Inflammatory macrophage (primary cell): ENCODE measurements around the gene HCFC1R1.

Experiments used
- DNase-seq, 2 donors: peaks; one replicate each; pipeline ENCODE4 v3.0.0-alpha.2; 2020 to 2022

The HCFC1R1 gene

GRCh38 chr16:2999929-3000328 lies 23.8 kb downstream of the HCFC1R1 start:
- DNase-seq: no peak

GRCh38 chr16:2996298-2996697 lies 27.4 kb downstream of the HCFC1R1 start:
- DNase-seq: no peak

GRCh38 chr16:2992383-2993081 lies 31.2 kb downstream of the HCFC1R1 start:
- no peak for DNase-seq

DNA sequence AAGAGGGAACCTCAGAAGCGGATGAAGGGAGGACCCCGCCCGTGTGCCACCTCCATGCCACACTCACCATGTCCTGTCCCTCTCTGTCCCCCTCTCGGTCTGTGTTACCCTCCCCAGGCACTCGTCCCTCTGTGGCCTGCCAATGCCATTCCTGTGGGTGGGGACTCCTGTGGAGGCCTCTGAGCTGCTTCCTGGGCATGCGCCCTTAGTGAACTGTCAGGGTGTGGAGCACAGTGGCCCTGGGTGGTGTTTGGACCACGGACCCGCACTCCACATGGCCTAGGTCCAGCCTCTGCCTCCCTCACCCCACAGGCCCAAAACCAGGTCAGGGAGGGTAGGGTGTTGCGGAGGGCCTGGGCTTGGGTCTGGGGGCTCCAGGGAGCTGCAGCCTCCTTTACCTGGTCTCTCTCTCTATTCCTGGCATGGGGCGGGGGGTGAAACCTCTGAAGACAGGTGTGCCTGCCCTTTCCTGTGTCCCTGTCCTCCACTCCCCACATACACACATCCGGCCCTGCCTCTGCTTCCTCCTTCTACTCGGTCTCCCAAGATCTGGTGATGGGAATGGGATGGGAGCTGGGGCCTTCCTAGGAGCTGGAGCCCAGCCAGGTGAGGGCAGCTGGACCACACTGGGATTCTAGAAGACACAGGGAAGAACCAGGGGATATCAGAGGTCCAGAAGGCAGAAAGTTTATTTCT lies 32.0 kb downstream of the HCFC1R1 start:
- DNase-seq: no peak

- DNase-seq: no peak
Observed at GRCh38 chr16:2990891-2991290, 32.9 kb downstream of the HCFC1R1 start.

GRCh38 chr16:2988590-2989099 lies 35.1 kb downstream of the HCFC1R1 start:
- DNase-seq: no peak

GRCh38 chr16:2987833-2988232 lies 35.9 kb downstream of the HCFC1R1 start:
- no peak for DNase-seq

- DNase-seq: no peak
Observed at GRCh38 chr16:2987286-2987685, 36.5 kb downstream of the HCFC1R1 start.

- DNase-seq: no peak
Observed at GRCh38 chr16:2986623-2987188, 37.0 kb downstream of the HCFC1R1 start.

DNA sequence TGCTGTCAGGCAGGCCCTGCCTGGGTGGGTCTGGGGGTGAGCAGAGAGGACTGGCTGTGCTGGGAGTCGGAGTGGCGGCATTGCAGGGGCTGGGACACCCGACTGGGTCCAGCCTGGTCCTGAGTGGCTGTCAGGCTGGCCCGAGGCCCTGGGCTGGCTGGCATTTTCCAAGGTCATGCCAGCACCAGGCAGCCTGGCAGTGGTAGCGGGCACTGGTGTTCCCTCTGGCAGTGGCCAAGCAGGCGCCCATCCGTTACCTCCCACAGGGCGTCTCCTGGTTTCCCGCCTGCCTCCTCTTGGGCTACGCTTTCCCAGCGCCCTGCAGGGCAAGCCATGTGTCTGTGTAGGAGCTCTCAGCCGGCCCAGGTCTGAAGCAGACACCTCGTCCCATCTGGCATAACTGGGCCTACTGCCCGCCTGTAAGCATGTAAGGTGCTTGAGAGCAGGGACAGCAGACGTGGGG lies 37.8 kb downstream of the HCFC1R1 start:
- no peak for DNase-seq

GRCh38 chr16:2985462-2985861 lies 38.3 kb downstream of the HCFC1R1 start:
- DNase-seq: no peak

- peak; percentile 74 to 78 for DNase-seq
Observed at GRCh38 chr16:2983706-2984136, 40.0 kb downstream of the HCFC1R1 start.

- DNase-seq: no peak
Observed at GRCh38 chr16:2982402-2982801, 41.3 kb downstream of the HCFC1R1 start.

DNA sequence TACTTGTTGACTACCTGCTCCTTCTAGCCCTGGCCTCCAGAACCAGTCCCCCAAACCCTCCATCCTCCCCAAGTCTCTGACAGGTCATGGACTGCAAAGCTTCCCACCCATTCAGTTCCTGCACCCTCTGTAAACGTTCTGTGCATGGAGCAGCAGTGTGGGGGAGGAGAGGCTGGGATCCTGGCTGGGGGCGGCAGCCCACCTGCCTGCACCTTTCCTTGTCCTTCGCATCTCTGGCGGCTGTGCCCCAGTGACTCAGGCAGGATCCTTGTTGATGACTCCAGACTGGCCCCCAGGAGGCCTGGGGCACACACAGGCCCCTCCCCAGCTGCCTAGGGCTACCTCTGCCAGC lies 41.9 kb downstream of the HCFC1R1 start:
- DNase-seq: no peak

DNA sequence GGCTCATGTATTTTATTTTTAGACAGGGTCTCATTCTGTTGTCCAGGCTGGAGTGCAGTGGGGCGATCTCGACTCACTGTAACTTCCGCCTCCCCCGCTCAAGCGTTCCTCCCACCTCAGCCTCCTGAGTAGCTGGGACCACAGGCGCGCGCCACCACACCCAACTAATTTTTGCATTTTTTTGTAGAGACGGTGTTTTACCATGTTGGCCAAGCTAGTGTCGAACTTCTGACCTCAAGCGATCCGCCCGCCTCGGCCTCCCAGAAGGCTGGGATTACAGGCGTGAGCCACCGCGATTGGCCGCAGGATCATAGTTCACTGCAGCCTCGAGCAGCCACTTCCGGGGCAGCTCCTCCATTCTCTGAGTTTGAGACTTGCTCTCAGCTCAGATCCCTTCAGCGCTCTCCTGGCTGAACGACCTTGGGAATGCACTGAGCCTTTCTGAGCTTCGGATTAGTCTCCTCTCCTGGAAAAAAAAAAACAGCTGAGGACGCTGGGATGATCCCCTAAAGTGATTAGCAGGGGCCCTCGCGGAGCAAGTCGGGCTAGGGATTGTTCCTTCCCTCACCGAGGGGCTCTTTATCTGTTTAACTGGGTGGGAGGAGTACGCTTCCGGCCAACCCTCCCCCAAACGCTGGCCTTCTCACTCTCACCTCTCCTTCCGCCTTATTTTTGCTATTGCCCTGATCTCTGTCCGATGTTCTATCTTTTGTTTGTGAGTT lies 42.4 kb downstream of the HCFC1R1 start:
- DNase-seq: no peak

GRCh38 chr16:2980227-2981176 lies 43.2 kb downstream of the HCFC1R1 start, which contains the start of gene PKMYT1:
Gene PKMYT1, minus strand, starts transcription at chr16:2980446. Its CDS starts 789 bp downstream, at chr16:2979657.
- peak; percentile 93 to 95 for DNase-seq

DNA sequence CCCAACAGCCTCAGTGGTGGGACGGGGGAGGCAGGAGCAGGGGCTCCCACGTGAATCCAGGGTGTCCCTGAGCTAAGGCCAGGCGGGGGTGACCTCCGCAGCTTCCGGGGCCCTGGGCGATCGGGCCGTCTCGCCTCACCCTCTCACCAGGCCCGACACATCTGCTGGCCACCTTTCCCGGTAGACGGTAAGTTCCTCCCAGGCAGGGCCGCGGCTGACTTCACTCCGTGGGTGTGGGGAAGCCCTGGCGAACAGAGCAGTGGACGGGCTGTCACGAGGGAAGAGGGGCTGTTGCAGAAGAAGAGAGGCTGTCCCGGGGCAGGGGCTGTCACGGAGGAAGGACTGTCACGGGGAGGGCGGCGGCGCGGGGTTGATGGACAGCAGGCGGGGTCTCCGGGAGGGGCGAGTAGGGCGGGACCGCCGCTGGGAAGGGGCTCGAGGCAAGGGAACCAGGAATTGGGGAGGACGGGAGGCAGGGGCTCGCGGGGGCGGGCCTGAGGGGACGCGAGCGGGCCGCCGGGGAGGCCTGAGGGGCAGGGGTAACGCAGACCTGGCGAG lies 44.0 kb downstream of the HCFC1R1 start:
- peak; percentile 59 to 79 for DNase-seq

DNA sequence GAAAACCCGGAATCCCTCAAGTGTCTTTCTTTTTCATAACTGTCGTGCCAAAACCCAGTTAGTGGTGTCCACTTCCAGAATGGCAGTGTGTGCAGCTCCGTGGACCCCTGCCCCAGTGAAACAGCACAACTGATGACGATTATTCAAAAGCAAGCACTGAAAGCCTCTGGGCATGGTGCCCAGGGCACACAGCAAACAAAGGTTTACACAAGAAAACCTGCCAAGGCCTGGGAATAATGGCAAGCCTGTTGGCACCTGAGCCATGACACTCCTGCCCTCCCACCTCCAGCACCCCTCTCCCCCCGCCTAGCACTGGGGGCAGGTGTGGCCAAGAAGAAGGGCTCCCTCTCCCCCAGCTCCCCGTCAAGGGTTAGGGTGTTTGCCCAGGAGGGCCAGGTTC lies 46.3 kb downstream of the HCFC1R1 start:
- DNase-seq: no peak

- DNase-seq: no peak
Observed at GRCh38 chr16:2976673-2977072, 47.1 kb downstream of the HCFC1R1 start.

DNA sequence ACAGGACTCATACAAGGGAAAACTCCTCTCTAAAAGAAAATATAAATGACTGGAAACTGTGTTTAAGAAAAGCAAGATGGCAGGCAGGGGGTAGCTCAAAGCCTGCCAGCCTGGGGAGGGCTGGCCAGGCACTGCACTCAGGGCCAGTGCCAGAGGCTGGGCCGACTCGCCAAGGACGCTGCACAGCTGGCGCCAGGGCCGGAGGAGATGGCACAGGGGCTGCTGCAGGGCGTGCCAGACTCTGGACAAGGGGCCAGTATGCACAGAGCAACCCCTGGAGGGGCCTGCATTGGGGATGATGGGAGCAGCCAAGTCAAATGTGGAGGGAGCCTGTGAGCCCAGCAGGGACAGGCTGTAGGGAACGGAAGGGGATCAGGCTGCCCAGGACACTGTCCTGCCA lies 47.5 kb downstream of the HCFC1R1 start:
- no peak for DNase-seq

- no peak for DNase-seq
Observed at GRCh38 chr16:2975161-2975795, 48.5 kb downstream of the HCFC1R1 start.
